Common myeloid progenitor, CD34-positive (primary cell): ENCODE results near the gene CUX1.
A peak's percentile ranks its signal among the peaks of the same experiment; 100 is the strongest.

Experiments used
- CTCF ChIA-PET: fragments of 350-600 bp; sonication (Branson Sonifier 250); formaldehyde crosslinking; loops from one replicate; lab custom pipeline; 2021; ENCODE audit warnings: antibody characterized with exemption; lab: Charles Lee
- POLR2A ChIA-PET: fragments of 350-600 bp; sonication (Branson Sonifier 250); formaldehyde crosslinking; loops from one replicate; lab custom pipeline; 2021; ENCODE audit warnings: antibody characterized with exemption; lab: Charles Lee
- DNase-seq, 3 donors: peaks; one replicate each; pipeline versions ENCODE4 v3.0.0 to v3.0.0-alpha.2; 2013
- H3K27ac ChIP-seq, 2 experiments: 1 replicate in 1 of 2; 2 replicates in 1 of 2; pipeline ENCODE4 v1.7.0; 2013; ENCODE audit warnings: inconsistent platforms in 2 of 2, low read length in 2 of 2, mild to moderate bottlenecking in 2 of 2, low read depth in 1 of 2, moderate library complexity in 1 of 2; ENCODE audit not compliant: severe bottlenecking in 2 of 2, insufficient read depth in 1 of 2, poor library complexity in 1 of 2
- H3K27me3 ChIP-seq, 5 experiments: replicated peaks in 2 of 5; 1 replicate in 3 of 5; 2 replicates in 2 of 5; pipeline versions ENCODE4 v1.6.1 to v1.7.0; 2013; ENCODE audit warnings: low read length in 4 of 5, mild to moderate bottlenecking in 2 of 5, moderate library complexity in 2 of 5, inconsistent platforms in 1 of 5; ENCODE audit not compliant: insufficient read depth in 5 of 5, control insufficient read depth in 4 of 5
- H3K36me3 ChIP-seq, 4 experiments: 1 replicate in 2 of 4; 2 replicates in 2 of 4; pipeline versions ENCODE4 v1.6.1 to v1.7.0; 2013; ENCODE audit warnings: low read length in 3 of 4, control low read depth in 1 of 4, mild to moderate bottlenecking in 1 of 4; ENCODE audit not compliant: control insufficient read depth in 4 of 4, insufficient read depth in 4 of 4
- H3K4me1 ChIP-seq, 4 experiments: 1 replicate in 3 of 4; 2 replicates in 1 of 4; pipeline versions ENCODE4 v1.6.1 to v1.7.1; 2013; ENCODE audit warnings: low read length in 3 of 4, mild to moderate bottlenecking in 3 of 4, control low read depth in 1 of 4, inconsistent platforms in 1 of 4, moderate library complexity in 1 of 4; ENCODE audit not compliant: control insufficient read depth in 4 of 4, insufficient read depth in 4 of 4; ENCODE audit errors: control extremely low read depth in 1 of 4
- H3K4me3 ChIP-seq, 7 experiments: 1 replicate in 4 of 7; 2 replicates in 3 of 7; pipeline versions ENCODE4 v1.5.1 to v1.7.0; 2013; ENCODE audit warnings: mild to moderate bottlenecking in 7 of 7, low read length in 6 of 7, moderate library complexity in 6 of 7, inconsistent platforms in 2 of 7, low read depth in 2 of 7, control low read depth in 1 of 7; ENCODE audit not compliant: insufficient read depth in 4 of 7, control insufficient read depth in 1 of 7; ENCODE audit errors: extremely low read depth in 1 of 7
- H3K9me3 ChIP-seq, 5 experiments: 1 replicate in 4 of 5; 2 replicates in 1 of 5; pipeline versions ENCODE4 v1.6.1 to v1.7.1; 2013; ENCODE audit warnings: low read length in 4 of 5, mild to moderate bottlenecking in 2 of 5, inconsistent platforms in 1 of 5, low read depth in 1 of 5, moderate library complexity in 1 of 5; ENCODE audit not compliant: control insufficient read depth in 4 of 5, insufficient read depth in 2 of 5; ENCODE audit errors: control extremely low read depth in 1 of 5
- WGBS: methylation state at CpG from one replicate; pipeline ENCODE4 v1.1.5; 2013; ENCODE audit not compliant: insufficient coverage; 5-methylcytosine and 5-hydroxymethylcytosine counted together

The CUX1 gene

GRCh38 chr7:102155821-102156441, 338.5 kb downstream of the CUX1 start:
- H3K4me3 ChIP-seq = no peak overlapping the region
- peaks cover 5 to 35% (median 26%) of the 10 kb centered on the region in 4 experiments for H3K36me3 ChIP-seq
- no peaks in the 10 kb centered on the region for H3K27me3 ChIP-seq
- CTCF ChIA-PET = no interaction called here
- peaks cover 0 to 5% (median 3%) of the 10 kb centered on the region in 4 experiments for H3K4me1 ChIP-seq
- POLR2A ChIA-PET = no interaction called here
- H3K27ac ChIP-seq = no peak overlapping the region
- WGBS = 92% methylated on average over 8 of the region's 10 CpGs
- no peaks in the 10 kb centered on the region for H3K9me3 ChIP-seq
- DNase-seq = peak; percentile 25 to 65 (median 44)

DNA sequence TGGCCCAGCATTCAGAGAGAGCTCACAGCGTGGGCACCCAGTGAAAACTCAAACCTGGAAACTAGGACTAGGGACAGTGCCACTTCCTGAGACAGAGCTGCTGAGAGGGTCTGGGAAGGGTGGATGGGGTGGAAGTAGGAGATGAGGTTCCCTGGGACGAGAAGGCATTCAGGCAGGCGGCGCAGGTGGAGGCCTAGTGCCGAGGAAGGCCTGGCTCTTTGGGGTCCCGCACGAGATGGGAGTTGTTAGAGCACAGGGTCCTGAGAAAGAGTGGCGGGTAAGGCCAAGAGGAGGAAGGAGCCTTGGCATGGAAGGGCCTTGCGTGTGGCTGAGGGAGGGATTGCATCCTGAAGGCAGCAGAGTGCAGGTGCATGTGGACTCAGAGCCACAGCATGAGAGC, 339.4 kb downstream of the CUX1 start:
- Histone ChIP-seq H3K9me3 (no peaks in the 10 kb centered on the region), H3K36me3 (peaks cover 5 to 39% (median 28%) of the 10 kb centered on the region in 4 experiments), H3K27me3 (no peaks in the 10 kb centered on the region), H3K4me3 (no peak overlapping the region), H3K27ac (no peak overlapping the region), H3K4me1 (peaks cover 0 to 5% (median 3%) of the 10 kb centered on the region in 4 experiments)
- WGBS = 97% methylated on average over 9 of the region's 9 CpGs
- ChIA-PET POLR2A (interaction anchor here (0.8 kb wide), 1 partner anchor 11 kb away, joined by 5 read pairs; no protein-coding TSS in a partner anchor), CTCF (no interaction called here)
- DNase-seq = no peak

GRCh38 chr7:102165136-102165535, 347.7 kb downstream of the CUX1 start:
- H3K9me3 ChIP-seq = no peaks in the 10 kb centered on the region
- H3K27ac ChIP-seq = peak overlapping the region in 1 of 2 experiments; percentile 25
- H3K4me1 ChIP-seq = no peaks in the 10 kb centered on the region
- H3K4me3 ChIP-seq = no peak overlapping the region
- ChIA-PET CTCF (no interaction called here), POLR2A (no interaction called here)
- no peaks in the 10 kb centered on the region for H3K27me3 ChIP-seq
- H3K36me3 ChIP-seq = peaks cover 6 to 54% (median 35%) of the 10 kb centered on the region in 4 experiments
- no peak for DNase-seq
- WGBS = 100% methylated on average over 2 of the region's 6 CpGs

DNA sequence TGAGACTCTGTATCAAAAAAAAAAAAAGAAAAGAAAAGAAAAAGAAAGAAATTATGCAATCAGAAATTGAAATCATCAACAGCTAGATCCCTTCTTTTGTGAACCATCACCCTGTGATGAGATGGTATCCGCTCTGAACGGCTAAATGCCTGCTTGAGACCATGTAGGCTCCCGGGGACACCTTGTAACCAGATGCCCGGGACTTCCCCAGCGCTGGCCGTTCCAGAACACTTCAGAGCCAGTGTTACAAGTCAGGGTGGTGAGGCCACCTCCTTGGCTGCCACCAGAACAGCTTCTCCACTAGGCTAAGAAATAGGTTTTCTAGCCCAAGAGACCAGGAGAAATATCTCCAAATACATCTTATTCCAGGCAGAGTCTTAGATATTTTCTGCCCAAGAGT, 349.8 kb downstream of the CUX1 start:
- no peak overlapping the region for H3K4me3 ChIP-seq
- ChIA-PET CTCF (no interaction called here), POLR2A (no interaction called here)
- H3K27ac ChIP-seq = no peak overlapping the region
- no peaks in the 10 kb centered on the region for H3K9me3 ChIP-seq
- DNase-seq = no peak
- H3K4me1 ChIP-seq = no peaks in the 10 kb centered on the region
- H3K36me3 ChIP-seq = peaks cover 8 to 65% (median 40%) of the 10 kb centered on the region in 4 experiments
- H3K27me3 ChIP-seq = no peaks in the 10 kb centered on the region
- WGBS = 100% methylated on average over 6 of the region's 6 CpGs

DNA sequence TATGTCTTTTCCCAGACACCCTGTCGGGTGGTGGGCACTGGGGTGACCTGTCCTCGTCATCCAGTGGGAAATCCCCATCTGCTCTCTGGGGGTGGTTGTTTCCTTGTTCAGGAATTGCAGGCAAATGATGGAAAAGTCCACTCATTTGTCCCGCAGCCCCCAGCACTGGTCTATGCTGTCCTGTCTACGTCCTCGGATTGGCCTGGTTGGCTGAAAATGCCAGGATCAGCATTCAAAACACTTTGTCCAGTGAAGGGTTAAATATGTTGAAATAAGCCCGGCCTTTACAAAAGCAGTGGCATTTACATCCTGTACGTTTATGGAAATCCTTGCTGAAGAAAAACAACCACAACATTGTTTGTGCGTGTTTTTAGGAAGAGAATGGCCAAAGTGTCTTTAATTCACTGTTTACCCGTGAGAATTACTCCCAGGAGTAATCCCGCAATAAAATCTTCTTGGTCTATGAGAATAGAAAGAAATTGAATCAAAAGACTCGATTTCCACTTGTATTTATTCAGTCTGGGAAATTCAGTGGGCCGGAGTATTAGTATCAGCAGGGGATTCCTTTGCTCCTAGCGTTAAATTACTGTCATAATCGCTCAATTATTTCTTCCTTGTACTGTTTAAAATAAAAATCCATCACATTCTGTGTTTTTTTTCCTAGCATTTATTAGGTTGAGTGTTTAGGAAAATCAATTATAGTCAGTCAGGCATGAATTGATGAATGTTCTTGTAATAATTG, 352.4 kb downstream of the CUX1 start:
- ChIA-PET POLR2A (no interaction called here), CTCF (no interaction called here)
- H3K36me3 ChIP-seq = peaks cover 8 to 67% (median 39%) of the 10 kb centered on the region in 4 experiments
- H3K27ac ChIP-seq = no peak overlapping the region
- 97% methylated on average over 11 of the region's 14 CpGs for WGBS
- H3K4me1 ChIP-seq = no peaks in the 10 kb centered on the region
- DNase-seq = no peak
- H3K4me3 ChIP-seq = no peak overlapping the region
- H3K9me3 ChIP-seq = no peaks in the 10 kb centered on the region
- no peaks in the 10 kb centered on the region for H3K27me3 ChIP-seq

GRCh38 chr7:102170393-102170970, 353.1 kb downstream of the CUX1 start:
- Histone ChIP-seq H3K4me3 (no peak overlapping the region), H3K36me3 (peaks cover 11 to 70% (median 42%) of the 10 kb centered on the region in 4 experiments), H3K27ac (no peak overlapping the region), H3K27me3 (no peaks in the 10 kb centered on the region), H3K4me1 (no peaks in the 10 kb centered on the region), H3K9me3 (no peaks in the 10 kb centered on the region)
- POLR2A ChIA-PET = no interaction called here
- DNase-seq = no peak
- CTCF ChIA-PET = interaction anchor here (0.9 to 1.2 kb wide), 2 partner anchors 19 to 67 kb away, joined by 3 read pairs; no protein-coding TSS in a partner anchor
- 94% methylated on average over 22 of the region's 22 CpGs for WGBS

- Histone ChIP-seq H3K9me3 (no peaks in the 10 kb centered on the region), H3K36me3 (peaks cover 10 to 71% (median 49%) of the 10 kb centered on the region in 4 experiments), H3K27ac (no peak overlapping the region), H3K27me3 (no peaks in the 10 kb centered on the region), H3K4me3 (no peak overlapping the region), H3K4me1 (no peaks in the 10 kb centered on the region)
- POLR2A ChIA-PET = no interaction called here
- WGBS = 93% methylated on average over 11 of the region's 13 CpGs
- DNase-seq = no peak
- CTCF ChIA-PET = no interaction called here
Observed at GRCh38 chr7:102173669-102174068, 356.2 kb downstream of the CUX1 start.
